Left forelimb (tissue), 1 donor: Measurements from ENCODE around the gene MTX2.

Experiments used
- DNase-seq: peaks from one replicate; pipeline ENCODE4 v3.0.0-alpha.2; 2018; ENCODE audit warnings: low spot score

MTX2 gene

DNA sequence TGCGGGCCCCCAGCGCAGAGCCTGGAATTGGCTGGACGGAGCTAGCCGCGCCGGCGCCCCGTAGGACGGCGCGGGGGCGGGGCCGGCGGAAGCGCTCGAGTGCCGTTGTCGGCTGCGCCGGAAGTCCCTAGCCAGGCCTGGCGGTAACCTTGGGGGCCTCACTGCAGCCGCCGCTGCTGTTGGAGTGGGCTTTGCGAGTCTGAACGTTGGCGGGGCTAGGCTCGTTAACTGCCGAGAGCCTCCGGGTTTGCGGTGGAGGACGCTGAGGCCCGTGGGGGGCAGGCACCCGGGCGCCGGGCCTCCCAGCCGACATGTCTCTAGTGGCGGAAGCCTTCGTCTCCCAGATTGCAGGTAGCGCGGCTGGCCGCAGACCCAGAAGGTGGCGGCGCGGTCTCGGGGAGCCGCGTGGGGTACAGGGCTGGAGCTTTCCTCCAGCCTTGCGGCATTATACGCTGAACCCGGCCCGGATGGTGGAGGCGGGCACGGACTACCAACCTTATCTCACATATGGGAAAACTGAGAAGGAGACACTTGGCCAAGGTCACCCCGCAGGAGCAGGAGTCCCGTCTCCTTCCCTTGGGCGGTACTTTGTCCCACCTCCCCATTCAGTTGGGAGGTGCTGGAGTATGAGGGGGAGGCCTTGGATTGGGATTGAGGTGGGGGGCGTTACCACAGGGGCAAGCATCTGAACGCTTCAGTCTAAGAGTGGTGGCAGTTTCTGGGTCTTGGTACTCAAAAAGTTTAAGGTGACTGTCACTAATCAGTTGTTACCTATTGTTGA lies at the start of gene MTX2:
MTX2 (plus strand) TSS at position 124 of the 781 bp plus-strand sequence; CDS start at position 312, 188 bp downstream.
- peak; percentile 87 for DNase-seq

DNA sequence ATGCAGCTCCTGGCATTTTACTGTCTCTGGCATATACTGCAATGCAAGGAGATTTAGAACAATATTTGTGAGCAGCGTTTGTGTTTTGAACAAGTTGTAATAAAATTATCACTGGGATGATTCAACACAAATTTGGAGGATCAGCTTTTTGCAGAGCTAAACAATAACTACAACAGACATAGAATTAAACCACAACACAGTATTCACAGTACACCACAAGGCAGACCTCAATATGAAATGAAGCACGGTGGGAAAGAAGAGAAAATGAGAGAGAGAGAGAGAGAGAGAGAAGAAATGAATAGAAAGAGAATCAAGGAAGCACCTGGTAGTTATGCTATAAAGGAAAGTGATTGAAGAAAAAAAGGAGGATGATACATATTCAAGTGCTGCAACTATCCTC lies 41.4 kb upstream of the MTX2 start:
- DNase-seq = no peak

DNA sequence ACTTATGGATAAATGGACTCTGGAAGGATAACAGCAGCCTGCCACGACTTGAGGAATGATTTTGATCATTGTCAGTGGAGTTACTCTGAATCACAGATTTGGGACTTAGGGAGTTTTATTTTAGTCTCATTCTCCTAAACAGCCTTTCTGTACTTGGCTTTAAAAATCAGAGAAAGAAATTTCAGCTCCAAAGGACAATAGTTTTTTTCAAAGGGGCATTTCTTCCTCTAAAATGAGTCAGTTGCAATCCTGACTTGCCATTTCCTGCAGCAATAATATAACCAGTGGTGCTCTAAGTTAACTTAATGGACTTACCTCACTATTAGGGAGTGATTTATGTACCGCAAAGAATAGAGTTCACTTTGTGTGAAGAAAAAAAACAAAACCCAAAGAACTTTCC lies 35.1 kb upstream of the MTX2 start:
- no peak for DNase-seq

DNA sequence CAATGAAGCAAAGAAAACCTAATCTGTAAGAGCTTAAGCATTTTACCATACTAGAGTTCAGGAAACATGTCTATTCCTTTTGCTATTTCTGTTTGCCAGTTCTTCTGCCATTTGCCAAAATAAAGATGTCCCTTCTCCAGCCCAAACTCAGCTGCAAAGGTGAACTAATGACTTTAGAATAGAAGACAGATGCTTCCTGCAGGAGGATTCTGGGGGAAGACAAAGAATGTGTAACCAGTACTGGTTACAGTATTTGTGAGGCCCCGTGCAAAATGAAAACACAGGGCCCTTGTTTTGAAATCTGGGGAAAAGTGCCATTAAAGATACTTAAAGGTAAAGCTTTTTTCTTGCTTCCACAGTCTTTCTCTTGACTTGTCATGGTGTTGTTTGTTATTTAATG lies 34.3 kb upstream of the MTX2 start:
- DNase-seq = no peak

DNA sequence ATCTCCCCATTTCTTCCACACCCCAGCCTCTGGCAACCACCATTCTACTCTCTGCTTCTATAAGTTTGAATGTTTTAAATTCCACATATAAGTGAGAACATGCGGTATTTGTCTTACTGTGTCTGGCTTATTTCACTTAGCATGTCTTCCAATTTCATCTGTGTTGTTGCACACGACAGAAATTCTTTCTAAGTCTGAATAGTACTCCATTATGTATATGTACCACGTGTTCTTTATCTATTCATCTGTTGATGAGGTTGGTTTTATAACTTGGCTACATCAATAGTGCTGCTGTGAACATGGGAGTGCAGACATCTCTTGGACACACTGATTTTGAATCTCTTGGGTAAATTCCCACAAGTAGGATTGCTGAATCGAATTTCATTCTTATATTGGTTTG lies 31.8 kb upstream of the MTX2 start:
- DNase-seq = no peak

DNA sequence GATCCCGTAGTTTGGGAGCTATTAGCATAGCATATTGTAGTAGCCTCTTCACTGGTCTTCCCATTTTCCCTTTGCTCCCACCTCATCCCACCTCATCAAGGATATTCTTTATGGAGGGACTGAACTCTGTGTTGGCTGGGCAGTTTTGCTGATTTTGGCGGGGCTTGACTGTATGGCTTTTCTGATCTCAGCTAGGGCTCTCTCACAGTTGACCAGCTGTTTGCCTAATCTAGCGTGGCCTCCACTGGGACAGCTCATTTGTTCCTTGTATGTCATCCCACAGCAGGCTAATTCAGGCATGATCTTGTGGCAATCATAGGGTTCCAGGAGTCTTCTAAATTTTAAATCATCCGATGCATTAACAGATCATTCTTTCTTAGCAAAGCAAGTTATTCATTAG lies 30.2 kb upstream of the MTX2 start:
- DNase-seq = no peak

DNA sequence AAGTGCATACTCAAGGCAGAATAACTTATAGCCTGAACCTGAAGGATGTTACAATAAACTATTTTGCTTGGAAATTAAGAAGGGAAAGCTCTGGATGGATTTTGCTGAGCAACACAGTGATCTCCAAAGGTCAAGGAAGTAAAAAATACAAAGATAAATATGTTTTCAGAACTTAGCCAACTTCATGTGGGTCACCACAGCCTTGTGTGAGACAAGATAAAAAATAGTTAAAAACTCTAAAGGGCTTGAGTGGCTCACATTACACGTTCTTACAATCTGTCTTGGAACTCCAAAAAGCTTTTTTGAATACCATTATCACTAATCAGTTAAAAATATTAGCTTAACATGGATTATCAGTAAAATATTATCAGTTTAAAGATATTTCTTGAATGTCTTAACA lies 28.9 kb upstream of the MTX2 start:
- DNase-seq = no peak

DNA sequence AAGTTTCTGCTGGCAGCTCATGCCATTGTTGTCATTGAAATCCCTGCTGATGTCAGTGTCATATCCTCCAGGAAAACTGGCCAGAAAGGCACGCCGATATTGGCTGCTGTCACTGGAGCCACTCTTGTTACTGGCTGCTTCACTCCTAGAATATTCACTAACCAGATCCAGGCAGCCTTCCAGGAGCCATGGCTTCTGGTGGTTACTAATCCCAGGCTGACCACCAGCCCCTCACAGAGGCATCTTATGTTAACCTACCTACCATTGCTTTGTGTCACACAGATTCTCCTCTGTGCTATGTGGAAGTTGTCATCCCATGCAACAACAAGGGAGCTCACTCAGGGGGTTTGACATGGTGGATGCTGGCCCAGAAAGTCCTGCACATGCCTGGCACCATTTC lies 27.0 kb upstream of the MTX2 start:
- DNase-seq = no peak

DNA sequence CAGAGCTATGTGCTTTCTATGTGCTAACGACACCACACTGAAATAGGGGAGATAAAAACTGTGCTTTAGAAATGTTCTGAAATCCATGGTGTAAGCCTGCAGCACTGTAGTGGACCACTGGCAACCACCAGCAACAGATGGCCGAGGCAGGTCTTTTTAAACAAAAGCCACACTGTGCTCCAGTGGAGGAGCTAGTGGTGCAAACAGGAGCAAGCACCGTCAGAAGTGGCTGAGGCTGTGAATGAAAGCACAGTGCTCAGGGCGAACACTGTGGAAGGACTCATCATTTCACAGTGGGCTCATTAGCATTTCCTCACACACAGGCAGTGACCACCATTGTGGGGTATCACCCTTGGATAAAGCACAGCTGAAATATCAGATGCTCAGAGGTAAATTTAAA lies 22.9 kb upstream of the MTX2 start:
- no peak for DNase-seq

DNA sequence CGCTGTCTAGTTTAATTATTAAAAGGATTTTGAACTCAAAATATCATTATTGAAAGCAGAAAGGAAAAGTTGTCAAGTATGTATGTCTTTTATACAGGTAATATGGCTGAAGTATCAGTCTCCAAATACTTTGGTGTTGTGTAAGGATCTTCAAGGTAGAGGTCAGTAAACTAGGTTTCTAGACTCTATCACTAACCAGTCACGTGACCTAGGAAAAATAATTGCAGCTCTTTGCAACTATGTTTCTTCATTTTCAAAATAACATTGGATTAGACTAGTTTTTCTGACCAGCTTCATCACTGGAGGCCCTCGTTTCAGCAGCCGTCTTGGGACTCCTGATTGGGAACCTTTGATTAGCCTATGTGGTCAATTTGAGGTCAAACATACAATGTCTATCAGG lies 21.4 kb upstream of the MTX2 start:
- DNase-seq = no peak

DNA sequence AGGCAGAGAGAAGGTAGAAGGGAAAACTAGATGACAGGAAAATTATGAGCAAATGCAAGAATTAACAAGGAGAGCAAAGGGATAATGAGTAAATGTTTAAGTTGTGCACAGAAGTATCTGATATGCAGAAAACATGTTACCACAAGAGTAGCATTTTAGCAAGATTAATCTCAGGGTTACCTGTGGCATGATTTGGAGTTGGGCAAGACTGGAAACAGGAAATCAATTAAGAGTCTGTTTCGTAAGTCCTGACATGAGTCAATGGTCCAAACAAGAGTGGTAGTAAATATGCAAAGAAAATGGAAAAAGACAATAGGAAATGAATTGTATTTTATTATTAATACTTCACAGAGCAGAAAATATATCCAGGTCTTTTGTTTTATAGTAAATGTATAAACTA lies 17.3 kb upstream of the MTX2 start:
- DNase-seq = no peak

DNA sequence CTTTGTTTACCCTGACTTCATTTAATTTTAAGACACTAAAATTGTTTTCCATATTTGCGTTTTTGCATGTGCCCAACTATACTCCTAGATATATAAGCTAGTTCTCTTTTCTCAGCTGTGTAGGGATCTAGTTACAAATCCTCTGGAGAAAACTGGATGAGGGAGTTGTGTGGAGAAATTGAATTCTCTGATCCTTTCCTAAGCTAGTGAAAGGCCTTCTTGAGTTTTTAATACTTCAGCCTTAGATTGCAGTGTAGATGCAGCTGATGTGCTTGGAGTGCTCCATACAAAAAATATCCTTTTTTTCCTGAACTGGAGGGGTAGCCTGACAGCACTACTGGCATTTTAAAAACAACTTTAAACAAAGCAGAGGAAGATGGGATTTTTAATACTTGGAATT lies 8.6 kb upstream of the MTX2 start:
- DNase-seq = no peak

DNA sequence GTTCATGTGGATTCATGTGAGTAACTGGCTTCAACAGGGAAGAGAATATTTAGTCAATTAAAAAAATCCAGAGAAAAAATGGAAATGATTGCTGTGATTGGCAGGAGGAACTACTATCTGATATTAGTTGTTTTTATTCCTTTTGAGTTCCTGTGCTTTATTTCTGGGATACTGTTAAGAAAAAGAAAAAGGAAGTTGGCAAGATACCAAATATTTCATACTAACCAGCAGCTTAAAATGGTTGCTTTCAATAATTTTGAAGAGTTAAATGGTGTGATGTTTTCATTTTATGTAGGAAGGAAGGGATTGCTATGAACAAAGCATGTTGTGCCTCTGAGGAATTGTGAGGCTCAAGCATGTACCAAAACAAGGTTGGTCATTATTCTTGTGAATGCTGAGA lies 8.1 kb upstream of the MTX2 start:
- no peak for DNase-seq

DNA sequence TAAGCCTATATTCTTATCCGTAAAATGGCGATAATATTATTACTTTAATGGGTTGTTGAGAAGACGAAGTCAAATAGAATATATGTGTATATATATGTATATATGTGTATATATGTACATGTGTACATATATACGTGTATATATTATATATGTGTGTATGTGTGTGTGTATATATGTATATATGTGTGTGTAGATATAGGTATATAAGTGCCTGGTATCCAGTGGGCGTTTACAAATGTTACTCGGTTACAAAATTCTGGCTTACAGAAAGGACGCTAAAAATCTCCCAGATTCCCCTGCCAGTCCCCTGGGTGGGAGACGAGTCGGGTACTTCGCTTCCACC lies 295 bp upstream of the MTX2 start:
- no peak for DNase-seq

DNA sequence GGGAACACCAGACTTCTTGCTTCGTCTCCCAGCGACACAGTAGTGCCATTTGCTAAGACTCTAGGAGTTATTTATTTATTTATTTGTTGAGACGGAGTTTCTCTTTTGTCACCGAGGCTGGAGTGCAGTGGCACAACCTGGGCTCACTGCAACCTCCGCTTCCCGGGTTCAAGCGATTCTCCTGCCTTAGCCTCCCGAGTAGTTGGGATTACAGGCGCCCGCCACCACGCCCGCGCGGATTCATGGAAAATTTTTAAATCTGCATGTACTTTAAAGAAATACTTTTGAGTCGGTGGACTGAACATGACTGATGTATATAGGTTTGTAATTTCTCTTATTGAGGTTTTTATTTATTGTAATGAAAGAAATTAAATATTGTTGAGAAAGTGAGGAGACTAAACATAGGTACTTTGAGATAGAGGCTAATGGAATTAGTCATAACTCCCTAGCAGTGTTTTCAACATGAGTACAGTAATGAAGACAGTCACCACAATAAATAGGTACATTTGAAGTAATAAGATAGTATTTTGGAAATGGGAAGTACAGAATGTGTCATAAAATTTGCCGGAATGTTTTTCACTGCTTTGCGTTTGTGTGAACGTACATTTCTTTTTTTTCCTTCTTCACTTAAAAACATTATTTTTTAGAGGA lies 983 bp downstream of the MTX2 start:
- DNase-seq = no peak

DNA sequence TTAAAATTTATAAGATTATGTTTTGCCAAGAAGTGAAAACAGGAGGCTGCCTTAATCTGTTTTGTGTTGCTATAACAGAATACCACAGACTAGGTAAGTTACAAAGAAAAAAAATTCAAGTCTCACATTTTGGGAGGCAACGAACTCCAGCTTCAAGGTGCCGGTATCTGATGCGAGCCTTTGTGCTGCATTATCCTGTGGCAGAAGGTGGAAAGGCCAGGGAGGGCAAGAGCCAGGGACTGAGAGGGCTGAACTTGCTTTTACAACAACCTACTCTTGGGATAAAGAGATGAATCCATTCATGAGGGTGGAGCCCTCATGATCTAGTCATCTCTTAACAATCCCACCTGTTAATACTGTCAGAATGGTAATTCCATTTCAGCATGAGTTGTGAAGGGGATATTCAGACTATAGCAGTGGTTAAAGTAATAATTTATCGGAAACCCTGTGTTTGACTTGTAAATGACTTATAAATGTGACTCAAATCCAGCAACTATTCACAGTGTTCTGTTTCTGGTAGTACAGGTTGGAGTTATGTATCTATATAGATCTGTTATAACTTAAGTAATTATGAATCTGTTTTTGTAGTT lies 3.7 kb downstream of the MTX2 start:
- no peak for DNase-seq

DNA sequence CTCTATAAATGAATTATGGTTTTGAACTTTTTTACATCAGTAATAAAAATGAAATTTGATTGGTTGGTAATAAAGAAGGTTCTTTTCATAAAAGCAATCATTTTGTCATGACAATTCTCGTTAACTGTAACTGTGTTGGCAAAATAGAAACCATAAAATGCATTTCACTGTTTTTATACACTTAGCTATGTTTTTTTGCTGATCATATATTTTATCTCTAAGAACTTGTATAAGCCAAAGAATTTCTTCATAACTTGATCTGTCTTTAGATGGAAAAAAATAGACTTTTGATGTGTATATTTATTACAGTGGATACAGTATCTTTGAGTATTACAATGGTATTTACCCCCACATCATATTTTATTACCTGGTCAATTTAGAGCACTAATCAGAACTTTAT lies 9.7 kb downstream of the MTX2 start:
- no peak for DNase-seq

DNA sequence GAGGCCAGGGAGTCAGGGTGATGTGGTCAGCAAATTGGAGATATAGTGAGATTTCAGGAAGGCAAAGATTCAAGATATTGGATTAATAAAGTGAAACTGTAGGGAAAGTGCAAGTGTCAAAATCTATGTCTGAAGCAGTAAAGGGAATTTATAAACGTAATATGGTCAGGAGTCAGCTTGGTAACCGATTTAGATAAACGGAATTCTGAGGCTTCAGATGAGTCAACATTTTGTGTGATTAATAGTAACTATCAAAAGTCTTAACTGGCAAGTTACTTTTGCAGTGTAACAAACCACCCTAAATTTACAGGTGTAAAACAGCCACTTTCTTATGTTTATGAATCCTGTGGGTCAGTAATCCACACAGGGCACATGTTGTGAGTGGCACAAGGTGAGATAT lies 10.9 kb downstream of the MTX2 start:
- no peak for DNase-seq

DNA sequence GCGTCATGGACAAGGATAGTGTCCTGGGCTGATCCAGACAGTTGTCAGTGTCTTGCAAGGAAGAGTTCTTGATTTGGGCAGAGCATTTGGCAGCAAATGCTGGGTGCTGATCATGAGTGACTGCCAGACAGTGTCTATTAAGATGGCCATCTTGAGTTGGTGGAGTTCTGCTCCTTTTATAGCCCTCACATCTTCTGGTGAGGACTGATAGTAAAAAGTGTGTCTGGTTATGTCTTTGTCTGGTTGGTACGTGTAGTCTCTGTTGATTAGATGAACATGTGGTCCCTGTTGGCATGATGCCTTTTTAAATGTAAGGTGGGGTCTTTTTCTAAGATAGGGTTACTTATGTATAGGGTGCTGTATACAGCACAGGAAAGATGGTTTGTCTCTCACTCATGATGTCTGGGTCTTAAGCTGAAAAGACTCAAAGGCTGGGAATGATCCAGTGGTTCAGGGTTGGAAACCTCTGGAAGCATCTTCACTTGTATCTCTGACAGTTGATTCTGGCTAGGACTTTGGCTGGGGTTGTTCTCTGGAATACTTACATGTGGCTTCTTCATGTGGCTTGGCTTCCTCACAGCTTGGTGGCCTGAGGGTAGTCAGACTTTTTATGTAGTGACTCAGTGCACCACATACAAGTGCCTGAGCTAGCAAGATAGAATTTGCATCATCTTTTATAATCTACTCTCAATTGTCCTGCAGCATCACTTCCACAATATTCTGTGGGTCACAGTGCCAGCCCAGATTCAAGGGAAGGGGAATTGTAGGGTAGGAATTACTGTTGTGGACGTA lies 11.8 kb downstream of the MTX2 start:
- no peak for DNase-seq

DNA sequence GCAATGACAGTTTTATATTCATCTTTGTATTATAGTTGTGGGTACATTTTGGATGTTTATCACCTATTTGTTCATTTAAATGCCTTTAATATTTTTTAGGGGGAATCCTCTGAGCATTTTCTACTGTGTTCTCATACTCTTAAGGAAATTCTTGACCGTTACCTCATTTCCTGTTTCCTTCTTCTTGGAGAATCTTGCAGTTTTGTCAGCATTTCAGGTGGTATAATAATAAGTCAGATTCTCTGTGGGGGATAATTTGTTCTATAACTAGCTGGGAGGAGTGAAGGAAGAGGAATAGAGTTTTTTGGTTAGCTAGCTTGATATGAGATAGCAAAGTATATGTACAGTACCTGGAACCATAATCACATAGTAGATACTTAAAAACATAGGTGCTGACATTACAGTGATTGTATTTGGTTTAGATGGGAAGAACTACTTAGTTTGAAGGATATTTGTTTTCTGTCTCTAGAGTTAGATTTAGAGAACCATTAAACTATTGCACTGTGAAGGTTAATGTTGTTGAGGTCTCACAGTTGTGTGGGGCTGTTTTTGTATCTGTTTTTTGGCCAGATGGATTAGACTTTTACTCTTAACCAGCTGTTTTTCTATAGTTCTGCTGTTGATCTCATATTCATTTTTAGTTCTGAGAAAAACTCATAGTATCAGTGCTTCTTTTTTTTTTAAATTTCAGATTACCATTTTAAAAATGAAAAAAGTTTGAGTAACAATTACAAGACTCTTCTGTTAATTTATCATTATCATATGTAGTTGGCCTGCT lies 14.2 kb downstream of the MTX2 start:
- no peak for DNase-seq

DNA sequence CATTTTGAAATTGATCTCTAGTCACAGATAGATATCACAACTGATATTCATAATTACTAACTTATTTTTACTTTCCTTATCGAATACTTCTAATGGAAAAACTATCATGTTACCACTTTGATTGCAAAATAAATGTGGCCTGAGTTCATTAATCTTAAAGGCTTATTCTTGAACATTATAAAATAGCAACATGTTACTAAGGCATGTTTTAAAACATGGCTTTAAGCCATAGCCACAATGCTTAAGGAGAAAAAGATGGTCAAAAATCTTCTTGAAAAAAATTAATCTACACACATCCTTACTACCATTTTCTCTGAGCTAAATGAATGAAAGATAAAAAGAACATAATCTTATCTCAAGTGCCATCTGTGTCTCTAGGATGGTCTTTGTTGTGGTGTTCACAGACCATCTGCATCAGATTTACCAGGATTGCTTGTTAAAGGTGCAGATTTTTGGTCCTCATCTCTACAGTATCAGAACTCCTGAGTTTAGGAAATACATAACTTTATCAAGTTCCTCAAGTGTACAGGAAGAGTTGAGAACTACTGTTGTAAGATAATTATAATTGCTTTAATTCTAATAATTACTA lies 15.3 kb downstream of the MTX2 start:
- no peak for DNase-seq

DNA sequence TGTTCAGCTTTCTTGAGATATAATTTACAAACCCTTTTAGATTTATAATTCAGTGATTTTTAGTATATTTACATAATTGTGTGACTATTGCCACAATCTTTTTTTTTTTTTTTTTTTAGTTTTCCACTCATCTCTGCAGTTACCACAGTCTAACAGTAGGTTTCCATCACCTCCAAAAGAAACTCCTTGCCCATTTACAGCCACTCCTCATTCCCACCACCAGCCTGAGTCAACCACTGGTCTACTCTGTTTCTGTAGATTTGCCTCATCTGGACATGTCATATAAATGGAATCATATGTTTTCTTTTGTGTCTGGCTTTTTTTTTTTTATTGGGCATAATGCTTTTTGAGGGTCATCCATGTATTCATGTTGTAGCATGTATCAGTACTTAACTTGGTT lies 16.1 kb downstream of the MTX2 start:
- DNase-seq = no peak
